A673 (cell line): ENCODE measurements around the gene TGM2.

ENCODE experiments used
- EZH2 ChIP-seq: fragments of 200-600 bp; sonication (generic); IDR thresholded peaks from 2 replicates; pipeline ENCODE4 v1.6.1; 2017; ENCODE audit warnings: borderline replicate concordance, low read depth, mild to moderate bottlenecking, mixed read lengths, antibody characterized with exemption, low read length; ENCODE audit not compliant: poor library complexity, severe bottlenecking
- TF ChIP-seq, protein P1 (sequence below): fragments of 300-800, 200-600 bp; sonication (generic); conservative IDR thresholded peaks from 2 replicates; pipeline ENCODE4 v1.5.1; 2017; ENCODE audit warnings: low read depth, mild to moderate bottlenecking, antibody characterized with exemption, low read length, moderate library complexity, mixed read lengths

DNA sequence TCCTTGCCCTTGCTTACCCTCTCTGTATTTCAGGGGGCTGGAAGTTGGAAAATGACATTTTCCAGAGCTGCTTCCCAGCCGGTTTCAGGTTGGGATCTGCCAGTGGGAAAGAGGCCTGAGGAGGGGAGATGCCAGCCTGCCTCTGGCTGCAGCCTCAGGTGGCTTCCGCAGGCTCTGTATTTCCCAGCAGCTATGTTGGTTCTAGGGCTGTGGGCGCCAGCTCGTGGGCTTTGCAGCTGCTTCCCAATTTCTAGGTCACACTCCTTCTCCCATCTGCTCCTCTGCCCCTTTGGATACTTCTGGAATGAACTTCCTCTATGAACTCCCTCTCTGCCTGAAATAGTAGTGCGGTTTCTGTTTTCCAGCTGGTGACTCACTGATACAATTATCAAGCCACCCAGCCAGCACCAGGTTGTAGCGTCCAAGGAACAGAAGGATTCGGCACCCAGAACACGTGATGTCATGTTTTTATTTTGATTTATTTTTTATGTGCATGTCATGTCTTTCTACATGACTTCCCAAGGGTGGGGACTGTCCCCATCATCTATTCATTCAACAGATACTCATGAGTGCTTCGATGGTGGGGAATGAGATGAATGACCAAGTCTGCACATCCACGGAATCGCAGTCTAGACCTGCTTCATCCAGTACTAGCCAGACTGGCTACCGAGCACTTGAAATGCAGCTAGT is 38.0 kb downstream of the TGM2 start:
- TF ChIP-seq EZH2: no peak
- TF ChIP-seq, protein P1, sequence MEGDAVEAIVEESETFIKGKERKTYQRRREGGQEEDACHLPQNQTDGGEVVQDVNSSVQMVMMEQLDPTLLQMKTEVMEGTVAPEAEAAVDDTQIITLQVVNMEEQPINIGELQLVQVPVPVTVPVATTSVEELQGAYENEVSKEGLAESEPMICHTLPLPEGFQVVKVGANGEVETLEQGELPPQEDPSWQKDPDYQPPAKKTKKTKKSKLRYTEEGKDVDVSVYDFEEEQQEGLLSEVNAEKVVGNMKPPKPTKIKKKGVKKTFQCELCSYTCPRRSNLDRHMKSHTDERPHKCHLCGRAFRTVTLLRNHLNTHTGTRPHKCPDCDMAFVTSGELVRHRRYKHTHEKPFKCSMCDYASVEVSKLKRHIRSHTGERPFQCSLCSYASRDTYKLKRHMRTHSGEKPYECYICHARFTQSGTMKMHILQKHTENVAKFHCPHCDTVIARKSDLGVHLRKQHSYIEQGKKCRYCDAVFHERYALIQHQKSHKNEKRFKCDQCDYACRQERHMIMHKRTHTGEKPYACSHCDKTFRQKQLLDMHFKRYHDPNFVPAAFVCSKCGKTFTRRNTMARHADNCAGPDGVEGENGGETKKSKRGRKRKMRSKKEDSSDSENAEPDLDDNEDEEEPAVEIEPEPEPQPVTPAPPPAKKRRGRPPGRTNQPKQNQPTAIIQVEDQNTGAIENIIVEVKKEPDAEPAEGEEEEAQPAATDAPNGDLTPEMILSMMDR: no peak
